IPS-18c (cell line): Measurements from ENCODE around the gene C1QTNF8.
A peak's percentile ranks its signal among the peaks of the same experiment; 100 is the strongest.

Experiments
- H3K4me3 ChIP-seq: 2 replicates; pipeline ENCODE4 v1.7.0; 2013; ENCODE audit warnings: low read depth, mild to moderate bottlenecking, low read length, moderate library complexity; ENCODE audit not compliant: insufficient read depth
- H3K9me3 ChIP-seq: one replicate; pipeline ENCODE4 v1.6.1; 2013; ENCODE audit warnings: mild to moderate bottlenecking, low read length, moderate library complexity; ENCODE audit not compliant: control insufficient read depth, insufficient read depth

Gene C1QTNF8

GRCh38 chr16:1075546-1075945 lies 20.5 kb downstream of the C1QTNF8 start:
- Histone ChIP-seq H3K4me3 (no peak overlapping the region), H3K9me3 (peaks cover 2% of the 10 kb centered on the region)

DNA sequence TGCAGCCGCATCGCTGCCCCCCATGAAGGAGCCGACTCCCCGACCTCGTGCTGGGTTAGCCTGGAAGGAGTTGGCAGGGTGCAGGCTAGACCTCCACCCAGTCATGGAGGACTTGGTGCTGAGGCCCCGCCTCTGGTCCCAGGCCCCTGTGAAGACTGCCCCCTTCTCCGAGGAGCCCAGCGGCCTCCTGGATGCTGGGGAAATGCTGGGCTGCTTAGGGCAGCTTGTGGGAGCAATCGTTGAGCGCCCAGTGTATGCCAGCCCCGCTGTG lies 21.7 kb downstream of the C1QTNF8 start:
- H3K9me3 ChIP-seq = no peaks in the 10 kb centered on the region
- no peak overlapping the region for H3K4me3 ChIP-seq

DNA sequence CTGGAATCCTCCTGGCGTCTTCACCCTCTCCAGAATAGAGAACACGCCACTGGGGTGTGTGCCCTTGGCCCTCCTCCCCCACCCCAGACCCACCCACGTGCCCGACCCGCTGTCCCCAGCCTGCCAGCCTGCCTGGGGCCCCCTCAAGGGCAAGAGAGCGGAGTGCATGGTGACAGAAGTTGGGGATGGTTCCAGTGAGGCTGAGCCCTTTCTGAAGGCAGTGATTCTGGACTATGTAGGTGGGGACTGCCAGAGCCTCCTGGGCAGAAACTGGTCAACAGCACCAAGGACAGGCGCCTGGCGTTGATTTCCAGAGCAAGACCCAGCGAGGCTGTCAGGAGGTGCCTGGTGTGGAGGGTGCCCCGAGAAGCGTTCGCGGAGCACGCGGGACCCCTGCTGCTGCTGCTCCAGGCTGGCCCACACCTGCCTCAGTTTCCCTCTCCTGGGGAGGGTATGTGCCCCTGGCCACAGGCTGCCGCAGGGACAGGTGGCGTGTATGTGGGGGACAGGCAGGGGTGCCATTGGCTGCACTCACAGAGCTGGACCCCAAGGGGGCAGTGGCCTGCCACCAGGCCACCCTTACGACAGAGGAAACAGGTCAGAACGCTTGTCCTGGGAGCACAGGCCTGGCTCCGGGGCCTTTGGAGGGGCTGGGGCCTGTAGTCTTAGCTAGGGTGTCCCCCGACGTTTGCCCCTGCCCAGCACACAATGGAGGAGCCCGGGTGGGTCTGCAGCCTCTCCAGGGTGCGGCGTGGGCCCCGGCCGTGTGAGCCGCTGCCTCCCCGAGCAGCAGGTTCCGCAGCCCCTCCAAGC lies 22.3 kb downstream of the C1QTNF8 start:
- Histone ChIP-seq H3K4me3 (no peak overlapping the region), H3K9me3 (no peaks in the 10 kb centered on the region)

DNA sequence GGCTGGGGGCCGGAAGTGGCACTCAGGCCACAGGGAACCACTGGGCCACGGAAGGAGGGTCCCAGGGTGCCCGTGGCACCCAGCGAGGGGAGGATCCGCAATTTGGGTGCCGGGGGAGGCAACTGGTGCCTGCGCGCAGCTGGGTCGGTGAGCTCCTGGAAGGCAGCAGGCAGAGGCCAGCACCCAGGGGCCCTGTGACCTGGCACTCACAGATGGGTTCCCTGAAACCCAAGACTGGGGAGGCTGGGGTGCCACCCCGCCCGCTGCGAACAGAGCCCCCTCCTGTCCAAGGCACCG lies 22.8 kb downstream of the C1QTNF8 start:
- Histone ChIP-seq H3K4me3 (no peak overlapping the region), H3K9me3 (no peaks in the 10 kb centered on the region)

DNA sequence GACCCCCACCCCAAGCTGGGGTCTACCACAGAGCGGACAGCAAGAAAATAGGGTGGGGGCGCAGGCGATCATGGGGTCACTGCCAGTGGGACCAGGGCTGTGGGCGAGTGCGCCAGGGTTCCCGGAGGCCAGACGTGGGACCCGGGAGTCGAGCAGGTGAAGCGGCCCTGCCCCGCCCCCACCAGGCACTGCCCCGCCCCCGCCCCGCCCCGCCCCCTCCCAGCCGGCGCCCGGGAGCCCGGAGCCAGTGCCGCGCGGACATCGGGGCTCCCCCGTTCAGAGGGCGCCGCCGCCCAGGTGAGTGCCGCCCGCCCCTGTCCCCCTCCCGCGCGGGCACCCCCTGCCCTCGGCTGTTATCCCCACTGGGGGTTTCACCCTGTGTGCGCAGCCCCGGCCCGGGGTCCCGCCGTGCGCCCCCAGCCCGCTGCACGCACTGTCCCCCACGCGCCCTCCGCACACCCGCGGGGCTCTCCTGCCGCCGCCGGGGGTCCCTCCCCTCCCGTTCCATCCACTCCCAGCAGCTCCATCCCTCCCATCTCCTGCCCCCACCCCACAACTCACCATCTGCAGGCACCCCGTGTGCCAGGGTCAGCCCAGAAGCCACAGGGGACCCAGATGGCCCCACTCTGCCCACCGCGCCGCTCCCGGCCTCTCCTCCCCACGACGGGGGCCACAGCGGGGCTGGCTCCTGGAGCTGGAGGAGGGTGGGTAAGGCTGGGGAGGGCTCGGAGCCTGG lies 23.4 kb downstream of the C1QTNF8 start, which contains the start of gene SSTR5:
Gene SSTR5, plus strand, starts transcription at position 222 of the 736 bp plus-strand sequence. CDS start 6,122 bp downstream, outside the sequence.
- peak within 1 kb of the TSS; percentile 25; the same call in 1 of the 2 replicates for H3K4me3 ChIP-seq
- no peaks in the 10 kb centered on the region for H3K9me3 ChIP-seq

DNA sequence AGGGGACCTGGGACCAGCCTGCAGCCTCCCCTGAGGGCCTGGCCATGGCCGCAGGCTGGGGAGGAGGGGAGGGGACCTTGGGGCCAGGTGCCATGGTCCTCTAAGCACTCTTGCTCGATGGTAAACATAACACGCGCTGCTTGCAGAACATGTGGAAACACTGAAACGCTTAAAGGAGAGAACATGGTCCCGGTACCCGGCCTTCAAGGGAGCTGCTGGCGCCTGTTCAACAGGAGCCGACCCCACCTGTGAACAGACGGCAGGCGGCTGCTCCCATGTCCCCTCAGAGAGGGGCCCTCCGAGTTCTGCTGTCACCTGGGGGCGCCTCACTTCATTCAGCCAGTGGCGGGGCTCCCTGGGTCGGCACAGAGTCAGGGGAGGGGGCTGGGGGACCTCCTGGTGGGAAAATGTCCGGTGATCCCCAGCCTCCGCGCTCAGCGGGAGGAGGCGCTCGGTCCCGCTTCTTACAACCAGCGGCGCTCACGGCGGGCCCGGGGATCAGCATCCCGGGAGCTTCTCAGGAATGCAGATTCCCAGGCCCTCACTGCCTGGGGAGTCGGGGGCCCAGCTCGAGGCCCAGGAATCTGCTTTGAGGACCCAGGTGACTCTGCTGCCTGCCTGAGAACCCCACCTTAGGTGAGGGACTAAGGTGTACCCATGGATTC lies 24.4 kb downstream of the C1QTNF8 start:
- no peaks in the 10 kb centered on the region for H3K9me3 ChIP-seq
- H3K4me3 ChIP-seq = no peak overlapping the region

- H3K4me3 ChIP-seq = no peak overlapping the region
- no peaks in the 10 kb centered on the region for H3K9me3 ChIP-seq
Observed at GRCh38 chr16:1070864-1071408, 25.1 kb downstream of the C1QTNF8 start.

GRCh38 chr16:1070084-1070863 lies 25.8 kb downstream of the C1QTNF8 start:
- no peaks in the 10 kb centered on the region for H3K9me3 ChIP-seq

DNA sequence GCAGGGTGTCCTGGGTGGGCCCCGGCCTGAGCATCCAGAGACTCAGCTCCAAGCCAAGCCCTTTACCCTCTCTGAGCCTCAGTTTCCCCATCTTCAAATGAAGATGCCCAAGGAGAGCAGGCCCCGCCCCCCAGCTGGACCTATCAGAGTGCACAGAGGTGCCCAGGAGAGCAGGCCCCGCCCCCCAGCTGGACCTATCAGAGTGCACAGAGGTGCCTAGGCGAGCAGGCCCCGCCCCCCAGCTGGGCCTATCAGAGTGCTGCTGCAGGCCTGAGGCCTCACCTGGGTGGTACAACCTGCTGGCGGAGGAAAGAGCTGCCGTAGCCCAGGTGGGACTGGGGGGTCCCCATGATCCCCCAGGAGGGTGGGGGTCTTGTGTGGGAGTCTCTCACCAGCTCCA lies 26.9 kb downstream of the C1QTNF8 start:
- H3K9me3 ChIP-seq = no peaks in the 10 kb centered on the region
- H3K4me3 ChIP-seq = no peak overlapping the region

More at GRCh38 chr16:1070084-1070863, 25.8 kb downstream of the C1QTNF8 start:
- H3K4me3 ChIP-seq = no peak overlapping the region

DNA sequence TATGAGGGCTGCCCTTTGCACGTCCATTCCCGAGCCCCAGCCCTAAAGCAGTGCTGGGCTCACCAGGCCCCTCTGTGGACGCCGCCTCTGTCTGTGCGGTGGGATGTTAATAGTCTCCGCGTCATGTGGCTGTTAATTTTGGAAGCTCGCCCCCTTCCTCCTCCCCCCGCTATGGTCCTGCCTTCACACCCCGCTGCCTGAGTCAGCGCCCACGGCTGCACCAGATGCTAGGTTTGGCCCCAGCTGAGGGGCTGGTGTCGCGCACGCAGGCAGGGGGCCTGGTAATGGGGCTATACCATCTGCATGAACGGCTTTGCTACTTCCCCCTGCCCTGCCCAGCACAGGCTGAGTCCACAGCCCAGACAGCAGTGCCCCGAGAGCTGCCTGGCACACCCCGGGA lies 27.6 kb downstream of the C1QTNF8 start:
- no peaks in the 10 kb centered on the region for H3K9me3 ChIP-seq

GRCh38 chr16:1067629-1068028 lies 28.4 kb downstream of the C1QTNF8 start:
- no peak overlapping the region for H3K4me3 ChIP-seq
- no peaks in the 10 kb centered on the region for H3K9me3 ChIP-seq

More for the DNA sequence above, 27.6 kb downstream of the C1QTNF8 start:
- H3K4me3 ChIP-seq = no peak overlapping the region

DNA sequence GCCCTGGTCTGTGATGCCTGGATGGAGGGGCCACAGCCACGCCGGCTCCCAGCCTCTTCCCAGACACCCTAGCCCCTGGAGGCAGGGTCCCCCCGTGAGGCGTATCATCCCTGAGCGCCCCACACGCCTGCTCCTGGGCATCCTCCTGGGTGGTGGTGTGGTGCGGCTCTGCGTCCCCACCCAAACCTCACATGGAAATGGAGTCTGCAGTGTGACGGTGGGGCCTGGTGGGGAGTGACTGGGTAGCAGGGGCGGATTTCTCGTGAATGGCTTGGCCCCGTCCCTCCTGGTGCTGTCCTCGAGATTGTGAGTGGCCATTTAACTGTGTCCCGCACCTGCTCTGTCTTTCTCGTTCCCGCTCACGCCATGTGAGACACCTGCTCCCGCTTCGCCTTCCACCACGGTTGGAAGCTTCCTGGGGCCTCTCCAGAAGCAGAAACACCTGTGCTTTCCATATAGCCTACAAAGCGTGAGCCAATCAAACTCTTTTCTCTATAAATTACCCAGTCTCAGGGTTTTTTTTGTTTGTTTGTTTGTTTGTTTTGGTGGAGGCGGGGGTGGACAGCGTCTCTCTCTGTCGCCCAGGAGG lies 29.4 kb downstream of the C1QTNF8 start:
- Histone ChIP-seq H3K9me3 (no peaks in the 10 kb centered on the region), H3K4me3 (no peak overlapping the region)

GRCh38 chr16:1065469-1066128 lies 30.4 kb downstream of the C1QTNF8 start:
- Histone ChIP-seq H3K9me3 (no peaks in the 10 kb centered on the region), H3K4me3 (no peak overlapping the region)

DNA sequence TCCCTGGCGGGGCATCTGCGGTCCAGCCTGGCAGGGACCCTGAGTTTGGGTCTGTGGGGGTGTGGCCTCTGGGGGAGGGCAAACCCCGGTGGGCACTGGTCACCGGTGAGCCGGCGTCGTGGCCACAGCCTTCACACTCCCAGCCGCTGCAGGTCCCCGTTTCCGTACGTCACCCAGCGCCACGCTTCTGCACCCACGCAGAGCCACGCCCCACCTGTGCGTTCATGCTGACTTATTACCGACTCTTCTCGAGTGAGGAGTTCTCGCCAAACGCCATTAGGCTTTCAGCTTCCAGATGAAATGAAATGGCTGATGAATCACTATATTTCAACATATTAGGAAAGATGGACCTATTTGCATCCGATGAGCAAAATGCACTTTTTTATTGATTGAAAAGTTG lies 32.3 kb downstream of the C1QTNF8 start:
- H3K4me3 ChIP-seq = no peak overlapping the region
- H3K9me3 ChIP-seq = no peaks in the 10 kb centered on the region

DNA sequence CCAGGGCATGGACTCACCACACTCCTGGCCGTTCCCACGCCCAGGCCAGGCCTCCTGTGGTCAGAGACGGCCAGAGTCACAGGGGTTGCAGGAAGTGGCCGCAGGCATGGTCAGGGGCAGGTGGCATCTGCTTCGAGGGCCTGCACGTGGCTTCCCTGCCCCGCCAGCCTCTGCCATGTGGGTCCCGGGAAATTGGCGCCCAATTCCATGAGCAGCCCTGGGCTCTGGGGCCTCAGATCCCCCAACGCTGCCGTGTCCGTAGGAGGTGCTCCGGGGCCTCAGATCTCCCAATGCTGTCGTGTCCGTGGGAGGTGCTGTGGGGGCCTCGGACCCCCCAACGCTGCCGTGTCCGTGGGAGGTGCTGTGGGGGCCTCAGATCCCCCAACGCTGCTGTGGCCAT lies 33.1 kb downstream of the C1QTNF8 start:
- H3K4me3 ChIP-seq = no peak overlapping the region
- no peaks in the 10 kb centered on the region for H3K9me3 ChIP-seq

DNA sequence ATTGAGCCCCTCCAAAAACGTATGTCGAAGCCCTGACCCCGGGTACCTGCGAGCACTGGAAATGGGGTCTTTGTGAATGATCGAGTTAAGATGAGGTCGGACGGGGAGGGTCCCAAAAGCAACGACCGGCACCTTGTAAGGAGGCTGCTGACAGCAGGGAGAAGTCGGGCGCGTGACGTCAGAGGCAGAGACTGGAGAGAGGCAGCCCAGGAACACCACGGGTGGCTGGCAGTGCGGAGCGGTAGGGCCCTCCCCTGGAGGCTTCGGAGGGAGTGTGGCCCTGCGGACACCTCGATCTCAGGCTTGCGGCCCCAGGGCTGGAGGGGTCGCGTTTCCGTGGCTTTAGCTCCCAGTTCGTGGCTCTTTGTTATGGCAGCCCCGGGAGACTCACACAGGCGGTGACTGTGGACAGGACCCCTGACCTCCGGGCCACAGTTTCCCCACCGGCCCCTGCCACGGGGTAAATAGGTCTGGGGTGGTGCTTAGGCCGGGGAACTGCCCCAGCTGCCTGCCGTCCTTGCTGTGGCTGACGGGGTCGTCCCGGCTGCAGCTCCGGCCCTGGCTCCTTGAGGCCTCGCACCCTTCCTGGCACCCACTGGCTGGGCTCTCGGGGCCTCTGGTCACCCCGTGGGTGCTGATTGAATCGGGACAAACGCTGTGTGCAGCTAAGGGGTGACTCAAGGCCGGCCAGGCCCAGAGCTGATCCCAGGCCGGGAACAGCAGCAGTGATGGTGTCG lies 34.1 kb downstream of the C1QTNF8 start:
- no peak overlapping the region for H3K4me3 ChIP-seq
- no peaks in the 10 kb centered on the region for H3K9me3 ChIP-seq
